ENCODE data around the gene MVD. TPM values are rescaled to one million over a fixed set of nuclear protein-coding genes. Genes with fewer than 3 reads are reported as not detected.

Gene MVD
- total RNA-seq, 4 donors from 2014 or later = 52.7 to 134 (median 71.4) TPM

DNA sequence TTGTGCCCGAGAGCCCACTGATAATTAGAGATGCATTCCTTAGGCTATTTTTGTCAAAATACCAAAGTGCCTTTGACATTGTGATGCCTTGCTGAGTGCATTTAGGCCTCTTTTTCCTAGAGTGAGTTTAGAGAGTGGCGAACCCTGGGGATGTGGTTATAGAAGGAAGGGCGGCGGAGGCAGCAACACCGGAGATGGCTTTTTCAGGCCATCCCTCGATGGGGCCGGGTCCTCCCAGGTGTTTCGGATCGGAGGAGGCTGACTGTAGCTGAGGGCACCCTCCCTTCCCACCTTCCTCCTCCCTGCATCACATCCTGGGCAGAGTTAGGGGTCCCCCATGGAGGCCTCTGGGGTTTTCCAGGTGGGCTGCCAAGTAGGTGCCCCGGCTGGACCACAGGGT, 30.0 kb upstream of the MVD start:
- WGBS, 2 donors = 74 to 80% methylated on average over 8 to 10 of the region's 10 CpGs

DNA sequence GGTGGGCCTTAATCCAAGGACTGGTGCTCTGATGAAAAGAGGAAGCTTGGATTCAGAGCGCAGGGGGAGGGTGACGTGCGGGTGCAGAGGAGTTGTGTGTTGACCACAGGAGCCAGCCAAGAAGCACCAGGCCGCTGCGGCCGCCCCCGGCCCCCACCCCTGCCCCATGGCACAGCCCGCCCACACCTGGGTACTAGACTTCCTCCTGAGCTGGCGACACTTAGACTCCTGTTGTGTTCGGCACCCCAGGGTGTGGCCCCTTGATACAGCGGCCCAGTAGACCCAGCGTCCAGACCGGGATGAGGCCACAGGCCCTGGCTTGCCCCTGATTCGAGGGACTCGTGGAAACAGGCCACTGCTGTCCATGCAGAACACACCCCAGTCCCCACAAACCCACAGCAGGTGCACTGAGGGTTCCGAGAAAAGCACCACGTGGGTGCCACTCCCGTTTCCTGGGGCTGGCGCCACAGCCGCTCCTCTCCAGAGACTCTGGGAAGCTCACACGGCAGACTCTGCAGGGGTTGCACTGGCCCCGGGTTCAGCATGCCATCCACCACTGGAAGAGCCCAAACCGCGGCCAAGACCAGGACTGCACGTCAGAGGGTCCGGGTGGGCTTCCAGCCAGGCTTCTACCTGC, 29.2 kb upstream of the MVD start:
- H3K9me3 ChIP-seq = no peaks in the 10 kb centered on the region
- H3K27me3 ChIP-seq = peaks cover 0 to 73% (median 3%) of the 10 kb centered on the region in 4 donors
- no peak overlapping the region for H3K27ac ChIP-seq
- no peak overlapping the region for H3K4me3 ChIP-seq
- DNase-seq = no peak
- WGBS, 2 donors = 43% methylated on average over 7 of the region's 26 CpGs; no CpG with 5 or more reads in 1 of the 2 donors
- peaks cover 1 to 18% (median 1%) of the 10 kb centered on the region in 3 donors for H3K36me3 ChIP-seq
- TF ChIP-seq POLR2A (IDR thresholded peaks at IDR 0.05) = no peak
- TF ChIP-seq, protein P1, sequence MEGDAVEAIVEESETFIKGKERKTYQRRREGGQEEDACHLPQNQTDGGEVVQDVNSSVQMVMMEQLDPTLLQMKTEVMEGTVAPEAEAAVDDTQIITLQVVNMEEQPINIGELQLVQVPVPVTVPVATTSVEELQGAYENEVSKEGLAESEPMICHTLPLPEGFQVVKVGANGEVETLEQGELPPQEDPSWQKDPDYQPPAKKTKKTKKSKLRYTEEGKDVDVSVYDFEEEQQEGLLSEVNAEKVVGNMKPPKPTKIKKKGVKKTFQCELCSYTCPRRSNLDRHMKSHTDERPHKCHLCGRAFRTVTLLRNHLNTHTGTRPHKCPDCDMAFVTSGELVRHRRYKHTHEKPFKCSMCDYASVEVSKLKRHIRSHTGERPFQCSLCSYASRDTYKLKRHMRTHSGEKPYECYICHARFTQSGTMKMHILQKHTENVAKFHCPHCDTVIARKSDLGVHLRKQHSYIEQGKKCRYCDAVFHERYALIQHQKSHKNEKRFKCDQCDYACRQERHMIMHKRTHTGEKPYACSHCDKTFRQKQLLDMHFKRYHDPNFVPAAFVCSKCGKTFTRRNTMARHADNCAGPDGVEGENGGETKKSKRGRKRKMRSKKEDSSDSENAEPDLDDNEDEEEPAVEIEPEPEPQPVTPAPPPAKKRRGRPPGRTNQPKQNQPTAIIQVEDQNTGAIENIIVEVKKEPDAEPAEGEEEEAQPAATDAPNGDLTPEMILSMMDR (IDR thresholded peaks at IDR 0.05) = no peak
- intact Hi-C loops (cut with DNase I) = no loop called here
- H3K4me1 ChIP-seq = peaks cover 5 to 25% (median 15%) of the 10 kb centered on the region in 3 donors

More for the DNA sequence above, 30.0 kb upstream of the MVD start:
- Histone ChIP-seq H3K36me3 (peaks cover 8 to 26% (median 9%) of the 10 kb centered on the region in 3 donors), H3K27ac (no peak overlapping the region), H3K9me3 (no peaks in the 10 kb centered on the region), H3K27me3 (peaks cover 0 to 65% (median 3%) of the 10 kb centered on the region in 4 donors), H3K4me3 (no peak overlapping the region), H3K4me1 (peaks cover 5 to 20% (median 14%) of the 10 kb centered on the region in 3 donors)
- intact Hi-C loops (cut with DNase I) = no loop called here
- TF ChIP-seq POLR2A (IDR thresholded peaks at IDR 0.05) = no peak
- TF ChIP-seq, protein P1 (IDR thresholded peaks at IDR 0.05) = no peak
- DNase-seq = no peak

DNA sequence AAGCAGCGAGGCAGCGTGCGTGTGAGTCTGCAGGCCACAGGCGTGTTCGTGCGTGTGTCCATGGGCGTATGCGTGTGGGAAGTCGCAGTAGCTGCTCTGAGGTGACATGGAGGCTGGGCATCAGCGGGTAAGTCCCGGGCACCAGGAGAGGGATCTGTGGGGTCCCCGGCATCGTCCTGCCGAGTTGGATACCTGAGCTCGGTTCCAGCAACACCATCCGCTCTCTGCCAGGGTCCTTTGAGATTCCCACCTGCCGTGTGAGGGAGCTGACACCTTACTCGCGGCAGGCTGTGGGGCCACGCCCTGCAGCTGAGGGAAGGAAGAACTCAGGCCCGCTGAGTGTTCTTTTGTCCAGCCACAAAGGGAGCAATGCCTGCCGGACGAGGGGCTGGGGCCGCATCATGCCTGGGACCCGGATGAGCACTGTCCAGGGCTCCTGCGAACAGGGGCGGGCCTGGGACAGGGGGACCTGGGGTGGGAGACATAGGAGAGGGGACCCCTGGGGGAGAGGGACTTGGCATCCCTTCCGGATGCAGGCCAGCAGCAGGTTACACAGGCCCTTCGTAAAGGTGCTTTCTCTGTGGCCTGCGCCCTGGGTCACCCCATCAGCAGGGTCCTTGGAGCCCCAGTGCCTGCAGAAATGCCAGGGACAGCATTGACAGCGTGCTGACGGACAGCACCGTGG, 28.4 kb upstream of the MVD start:
- 64 to 71% methylated on average over 6 to 23 of the region's 33 CpGs for WGBS, 2 donors
- H3K27ac ChIP-seq = no peak overlapping the region
- peaks cover 0 to 10% (median 0%) of the 10 kb centered on the region in 3 donors for H3K36me3 ChIP-seq
- H3K4me3 ChIP-seq = no peak overlapping the region
- peaks cover 0 to 81% (median 3%) of the 10 kb centered on the region in 4 donors for H3K27me3 ChIP-seq
- no peak for DNase-seq
- no peaks in the 10 kb centered on the region for H3K9me3 ChIP-seq
- intact Hi-C loops (cut with DNase I) = no loop called here
- TF ChIP-seq, protein P1 (IDR thresholded peaks at IDR 0.05) = no peak
- TF ChIP-seq POLR2A (IDR thresholded peaks at IDR 0.05) = no peak
- peaks cover 10 to 33% (median 22%) of the 10 kb centered on the region in 3 donors for H3K4me1 ChIP-seq

- DNase-seq = no peak
- Histone ChIP-seq H3K27ac (no peak overlapping the region), H3K27me3 (peaks cover 3 to 88% (median 6%) of the 10 kb centered on the region in 4 donors), H3K4me1 (peaks cover 17 to 40% (median 30%) of the 10 kb centered on the region in 3 donors), H3K9me3 (no peaks in the 10 kb centered on the region), H3K36me3 (peaks cover 0 to 3% (median 0%) of the 10 kb centered on the region in 3 donors), H3K4me3 (no peak overlapping the region)
- no peak for TF ChIP-seq POLR2A (IDR thresholded peaks at IDR 0.05)
- TF ChIP-seq, protein P1 (IDR thresholded peaks at IDR 0.05) = no peak
- intact Hi-C loops (cut with DNase I) = no loop called here
- WGBS, 2 donors = 76 to 88% methylated on average over 12 to 14 of the region's 21 CpGs
These were observed 27.6 kb upstream of the MVD start for GRCh38 chr16:88690341-88691128.

Data from esophagus squamous epithelium (tissue), 5 donors.